Measurements from ENCODE around the gene TGM6. TPM values are rescaled to one million over a fixed set of nuclear protein-coding genes. Genes with fewer than 3 reads are reported as not detected.

TGM6 gene
- total and polyA plus RNA-seq, 9 of the 15 experiments (the other 6 are each of a cell fraction or from before 2014, with no cell fraction given): not detected

DNA sequence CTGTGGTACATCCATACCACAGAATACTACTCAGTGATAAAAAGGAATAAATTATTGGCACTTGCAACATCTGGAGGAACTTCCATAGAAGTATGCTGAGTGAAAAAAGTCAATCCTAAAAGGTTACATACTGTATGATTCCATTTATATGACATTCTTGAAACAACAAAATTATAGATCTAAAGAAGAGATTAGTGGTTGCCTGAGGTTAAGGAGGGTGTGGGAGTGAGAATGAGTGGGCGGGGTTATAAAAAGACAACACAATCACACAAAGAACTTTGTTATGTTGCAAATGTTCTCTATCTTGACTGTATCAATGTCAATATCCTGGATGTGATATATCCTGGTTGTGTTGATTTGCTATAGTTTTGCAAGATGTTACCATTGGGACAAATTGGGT, 68.7 kb downstream of the TGM6 start (continued):
- TF ChIP-seq, protein P1, sequence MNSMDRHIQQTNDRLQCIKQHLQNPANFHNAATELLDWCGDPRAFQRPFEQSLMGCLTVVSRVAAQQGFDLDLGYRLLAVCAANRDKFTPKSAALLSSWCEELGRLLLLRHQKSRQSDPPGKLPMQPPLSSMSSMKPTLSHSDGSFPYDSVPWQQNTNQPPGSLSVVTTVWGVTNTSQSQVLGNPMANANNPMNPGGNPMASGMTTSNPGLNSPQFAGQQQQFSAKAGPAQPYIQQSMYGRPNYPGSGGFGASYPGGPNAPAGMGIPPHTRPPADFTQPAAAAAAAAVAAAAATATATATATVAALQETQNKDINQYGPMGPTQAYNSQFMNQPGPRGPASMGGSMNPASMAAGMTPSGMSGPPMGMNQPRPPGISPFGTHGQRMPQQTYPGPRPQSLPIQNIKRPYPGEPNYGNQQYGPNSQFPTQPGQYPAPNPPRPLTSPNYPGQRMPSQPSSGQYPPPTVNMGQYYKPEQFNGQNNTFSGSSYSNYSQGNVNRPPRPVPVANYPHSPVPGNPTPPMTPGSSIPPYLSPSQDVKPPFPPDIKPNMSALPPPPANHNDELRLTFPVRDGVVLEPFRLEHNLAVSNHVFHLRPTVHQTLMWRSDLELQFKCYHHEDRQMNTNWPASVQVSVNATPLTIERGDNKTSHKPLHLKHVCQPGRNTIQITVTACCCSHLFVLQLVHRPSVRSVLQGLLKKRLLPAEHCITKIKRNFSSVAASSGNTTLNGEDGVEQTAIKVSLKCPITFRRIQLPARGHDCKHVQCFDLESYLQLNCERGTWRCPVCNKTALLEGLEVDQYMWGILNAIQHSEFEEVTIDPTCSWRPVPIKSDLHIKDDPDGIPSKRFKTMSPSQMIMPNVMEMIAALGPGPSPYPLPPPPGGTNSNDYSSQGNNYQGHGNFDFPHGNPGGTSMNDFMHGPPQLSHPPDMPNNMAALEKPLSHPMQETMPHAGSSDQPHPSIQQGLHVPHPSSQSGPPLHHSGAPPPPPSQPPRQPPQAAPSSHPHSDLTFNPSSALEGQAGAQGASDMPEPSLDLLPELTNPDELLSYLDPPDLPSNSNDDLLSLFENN (IDR thresholded peaks at IDR 0.05; ENCODE audit: low read depth in 2 of 2, low read length in 2 of 2): no peak
- TF ChIP-seq ZBTB40 (IDR thresholded peaks at IDR 0.05): no peak
- no peak for TF ChIP-seq ZBTB40 (CRISPR knock-in tag; IDR thresholded peaks at IDR 0.05)
- TF ChIP-seq, protein P2, sequence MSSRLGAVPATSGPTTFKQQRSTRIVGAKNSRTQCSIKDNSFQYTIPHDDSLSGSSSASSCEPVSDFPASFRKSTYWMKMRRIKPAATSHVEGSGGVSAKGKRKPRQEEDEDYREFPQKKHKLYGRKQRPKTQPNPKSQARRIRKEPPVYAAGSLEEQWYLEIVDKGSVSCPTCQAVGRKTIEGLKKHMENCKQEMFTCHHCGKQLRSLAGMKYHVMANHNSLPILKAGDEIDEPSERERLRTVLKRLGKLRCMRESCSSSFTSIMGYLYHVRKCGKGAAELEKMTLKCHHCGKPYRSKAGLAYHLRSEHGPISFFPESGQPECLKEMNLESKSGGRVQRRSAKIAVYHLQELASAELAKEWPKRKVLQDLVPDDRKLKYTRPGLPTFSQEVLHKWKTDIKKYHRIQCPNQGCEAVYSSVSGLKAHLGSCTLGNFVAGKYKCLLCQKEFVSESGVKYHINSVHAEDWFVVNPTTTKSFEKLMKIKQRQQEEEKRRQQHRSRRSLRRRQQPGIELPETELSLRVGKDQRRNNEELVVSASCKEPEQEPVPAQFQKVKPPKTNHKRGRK (tag; IDR thresholded peaks at IDR 0.05): no peak

All from K562 (cell line).